Ectodermal cell (in vitro differentiated cells): ENCODE results near the gene OCIAD1.
"Not testable (repeated sequence)": the region's sequence is repeated elsewhere in the genome, so short reads cannot be mapped to it uniquely, and the experiment has no call there.

Experiments
- H3K27ac ChIP-seq: 2 replicates; pipeline ENCODE4 v1.7.0; 2013; ENCODE audit warnings: mild to moderate bottlenecking, low read depth, low read length; ENCODE audit not compliant: insufficient read depth, poor library complexity, severe bottlenecking
- H3K27me3 ChIP-seq: 2 replicates; pipeline ENCODE4 v1.7.0; 2013; ENCODE audit warnings: mild to moderate bottlenecking, low read length; ENCODE audit not compliant: insufficient read depth, control insufficient read depth, poor library complexity, severe bottlenecking
- H3K36me3 ChIP-seq: one replicate; pipeline ENCODE4 v1.7.0; 2013; ENCODE audit warnings: low read length; ENCODE audit not compliant: control insufficient read depth, insufficient read depth
- H3K4me1 ChIP-seq: one replicate; pipeline ENCODE4 v1.7.0; 2013; ENCODE audit warnings: low read length; ENCODE audit not compliant: control insufficient read depth, insufficient read depth
- H3K4me3 ChIP-seq: 2 replicates; pipeline ENCODE4 v1.7.0; 2013; ENCODE audit warnings: low read depth, low read length, control low read depth; ENCODE audit not compliant: insufficient read depth
- H3K9me3 ChIP-seq: 2 replicates; pipeline ENCODE4 v1.7.0; 2013; ENCODE audit warnings: mild to moderate bottlenecking, low read length, moderate library complexity; ENCODE audit not compliant: control insufficient read depth
- WGBS, 2 experiments: methylation state at CpG; one replicate each; pipeline ENCODE4 v1.1.7; 2013; ENCODE audit warnings: missing lambda C conversion rate in 2 of 2; 5-methylcytosine and 5-hydroxymethylcytosine counted together

OCIAD1 gene

DNA sequence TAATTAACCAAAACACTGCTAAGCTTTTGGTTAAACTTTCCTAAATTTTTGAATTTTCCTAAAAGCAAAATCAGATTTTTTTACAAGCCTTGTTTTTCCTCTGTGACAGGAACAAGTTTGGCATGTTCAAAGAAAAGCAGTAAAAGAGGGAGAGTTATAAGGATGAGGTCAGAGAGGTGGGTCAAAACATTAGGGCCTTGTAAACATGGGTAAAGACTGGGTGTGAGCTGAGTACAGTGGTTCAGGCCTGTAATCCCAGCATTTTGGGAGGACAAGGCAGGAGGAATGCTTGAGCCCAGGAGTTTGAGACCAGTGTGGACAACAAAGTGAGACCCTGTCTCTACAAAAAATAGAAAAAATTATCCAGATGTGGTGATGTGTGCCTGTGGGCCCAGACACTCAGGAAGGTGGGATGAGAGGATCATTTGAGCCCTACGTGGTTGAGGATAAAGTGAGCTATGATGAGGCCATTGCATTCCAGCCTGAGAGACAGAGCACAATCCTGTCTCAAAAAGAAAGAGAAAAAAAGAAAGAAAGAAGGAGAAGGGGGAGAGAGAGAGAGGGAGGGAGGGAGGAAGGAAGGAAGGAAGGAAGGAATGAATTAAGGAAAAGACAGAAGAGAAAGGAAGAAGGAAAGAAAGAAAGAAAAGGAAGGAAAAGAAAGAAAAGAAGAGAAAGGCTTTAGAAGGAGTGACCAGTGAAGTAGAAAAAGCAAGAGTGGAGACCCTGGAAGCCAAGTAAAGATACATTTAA is 33.8 kb upstream of the OCIAD1 start:
- WGBS, 2 experiments = 81 to 88% methylated on average over 1 of the region's 1 CpG
- no peak overlapping the region for H3K27ac ChIP-seq
- no peaks in the 10 kb centered on the region for H3K9me3 ChIP-seq

DNA sequence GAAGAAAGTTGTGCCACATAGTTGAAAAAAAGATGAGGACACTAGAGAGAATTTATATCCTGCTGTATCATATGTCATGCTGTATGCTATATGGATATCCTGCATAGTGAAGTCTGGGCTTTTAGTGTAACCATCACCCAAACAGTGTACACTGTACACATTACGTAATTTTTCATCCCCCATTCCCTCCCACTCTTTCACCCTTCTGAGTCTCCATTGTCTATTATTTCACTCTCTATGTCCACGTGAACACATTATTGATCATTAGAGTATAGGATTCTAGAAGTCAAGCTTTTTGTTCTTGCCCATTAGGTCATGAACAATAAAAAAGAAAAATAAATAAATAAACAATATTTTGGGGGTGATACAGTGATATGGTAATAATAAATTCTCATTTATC is 32.8 kb upstream of the OCIAD1 start:
- Histone ChIP-seq H3K9me3 (no peaks in the 10 kb centered on the region), H3K36me3 (no peaks in the 10 kb centered on the region), H3K27me3 (no peaks in the 10 kb centered on the region), H3K4me3 (no peak overlapping the region), H3K27ac (no peak overlapping the region), H3K4me1 (no peaks in the 10 kb centered on the region)
- 94% methylated on average over 1 of the region's 2 CpGs; no CpG with 5 or more reads in 1 of the 2 experiments for WGBS, 2 experiments

More for the DNA sequence above, 33.8 kb upstream of the OCIAD1 start:
- Histone ChIP-seq H3K4me1 (no peaks in the 10 kb centered on the region), H3K4me3 (no peak overlapping the region), H3K27me3 (no peaks in the 10 kb centered on the region), H3K36me3 (no peaks in the 10 kb centered on the region)

DNA sequence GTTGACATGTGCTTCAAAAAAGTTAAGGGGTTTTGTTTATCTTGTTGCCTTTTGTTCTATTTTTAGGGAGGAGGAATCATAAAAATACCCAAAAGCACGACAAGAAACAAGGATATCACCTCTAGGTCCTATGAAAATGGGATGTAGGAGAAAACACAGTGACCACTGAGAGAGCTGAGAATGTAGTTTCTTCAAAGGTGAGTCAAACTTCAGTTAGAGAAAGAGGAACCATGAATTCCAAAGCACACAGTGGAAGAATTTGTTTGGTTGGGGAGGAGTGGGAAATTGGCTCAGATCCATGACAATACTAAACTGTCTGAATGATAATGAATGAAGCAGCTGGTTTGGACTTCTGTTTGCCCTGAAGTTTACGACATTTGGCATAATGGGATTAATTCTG is 31.7 kb upstream of the OCIAD1 start:
- Histone ChIP-seq H3K4me3 (no peak overlapping the region), H3K4me1 (no peaks in the 10 kb centered on the region)

DNA sequence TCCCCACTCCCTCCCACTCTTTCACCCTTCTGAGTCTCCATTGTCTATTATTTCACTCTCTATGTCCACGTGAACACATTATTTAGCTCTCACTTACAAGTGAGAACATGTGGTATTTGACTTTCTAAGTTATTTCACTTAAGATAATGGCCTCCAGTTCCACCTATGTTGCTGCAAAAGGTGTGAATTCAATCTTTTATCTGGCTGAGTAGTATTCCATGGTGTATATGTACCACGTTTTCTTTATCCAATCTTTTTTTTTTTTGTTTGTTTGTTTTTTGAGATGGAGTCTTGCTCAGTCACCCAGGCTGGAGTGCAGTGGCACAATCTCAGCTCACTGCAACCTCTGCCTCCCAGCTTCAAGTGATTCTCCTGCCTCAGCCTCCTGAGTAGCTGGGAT is 30.7 kb upstream of the OCIAD1 start:
- H3K4me1 ChIP-seq, H3K27me3 ChIP-seq, H3K27ac ChIP-seq, H3K36me3 ChIP-seq, H3K9me3 ChIP-seq, H3K4me3 ChIP-seq: not testable (repeated sequence)
- WGBS, 2 experiments = 88 to 100% methylated on average over 2 of the region's 2 CpGs

More for the DNA sequence above, 31.7 kb upstream of the OCIAD1 start:
- Histone ChIP-seq H3K9me3 (no peaks in the 10 kb centered on the region), H3K36me3 (no peaks in the 10 kb centered on the region), H3K27ac (no peak overlapping the region), H3K27me3 (no peaks in the 10 kb centered on the region)
- 77 to 87% methylated on average over 2 of the region's 2 CpGs for WGBS, 2 experiments

DNA sequence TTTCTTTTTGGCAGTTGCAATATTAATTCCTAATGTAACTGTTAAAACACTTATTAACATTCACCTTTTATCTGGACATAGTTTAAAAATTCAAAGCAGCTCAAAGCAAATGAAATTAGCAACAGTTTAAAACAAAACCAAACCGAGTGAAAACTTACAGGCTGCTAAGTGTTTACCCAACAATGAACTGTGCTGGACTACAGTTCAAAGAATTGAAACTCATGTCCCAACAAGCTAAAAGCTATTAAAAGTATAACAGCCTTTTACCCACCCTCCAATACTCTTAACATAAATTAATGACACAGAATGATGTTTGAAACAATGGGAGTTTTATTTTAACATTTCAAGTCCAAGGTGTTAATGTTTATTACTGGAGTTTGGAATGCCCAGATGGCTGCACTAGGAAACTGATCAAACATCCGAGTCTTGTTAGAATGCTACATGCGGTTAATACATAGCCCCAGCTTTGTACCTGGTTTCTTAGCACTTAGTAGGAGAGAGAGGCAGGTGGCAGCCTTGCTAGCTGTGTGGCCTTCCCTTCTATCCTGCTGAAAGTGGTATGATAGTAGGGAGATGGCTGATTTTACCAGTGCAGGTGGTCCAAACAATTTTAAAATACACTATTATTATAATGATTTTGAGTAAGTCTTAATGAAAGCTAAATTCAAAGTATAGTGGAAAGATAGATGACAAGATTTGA is 29.7 kb upstream of the OCIAD1 start:
- no peaks in the 10 kb centered on the region for H3K9me3 ChIP-seq
- no peaks in the 10 kb centered on the region for H3K4me1 ChIP-seq
- no peak overlapping the region for H3K4me3 ChIP-seq
- no peaks in the 10 kb centered on the region for H3K27me3 ChIP-seq
- 89 to 92% methylated on average over 3 of the region's 3 CpGs for WGBS, 2 experiments
- no peaks in the 10 kb centered on the region for H3K36me3 ChIP-seq
- H3K27ac ChIP-seq = no peak overlapping the region

DNA sequence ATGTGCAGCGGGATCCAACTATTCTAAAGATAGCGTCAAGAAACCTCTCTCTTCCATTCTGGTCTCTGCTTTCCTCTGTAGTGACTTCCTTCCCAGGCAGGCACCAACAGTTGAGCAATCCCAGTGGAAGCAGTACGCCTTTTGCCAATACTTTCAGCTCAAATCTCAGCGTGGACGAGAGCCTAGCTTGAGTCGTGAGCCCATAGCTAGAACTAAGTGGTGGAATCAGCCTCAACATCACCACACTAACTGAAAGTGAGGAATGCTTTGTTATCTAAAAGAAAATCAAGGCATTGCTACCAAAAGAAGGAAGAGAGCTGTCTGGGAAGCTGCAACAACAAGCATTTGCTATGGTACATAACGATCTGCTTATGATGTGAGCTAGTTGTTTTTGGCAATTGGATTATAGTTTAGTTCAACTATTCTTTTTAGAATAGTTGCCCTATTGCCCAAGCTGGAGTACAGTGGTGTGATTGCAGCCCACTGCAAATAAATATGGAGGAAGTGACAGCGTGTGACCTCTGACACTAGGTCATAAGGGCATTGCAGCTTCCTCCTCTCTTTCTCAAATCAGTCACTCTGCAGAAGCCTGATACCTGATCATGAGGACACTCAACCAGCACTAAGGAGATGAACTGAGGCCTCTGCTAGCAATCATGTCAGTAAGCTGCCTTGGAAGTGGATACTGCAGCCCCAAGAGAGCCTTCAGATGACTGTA is 26.1 kb upstream of the OCIAD1 start:
- no peak overlapping the region for H3K27ac ChIP-seq
- WGBS, 2 experiments = 91 to 92% methylated on average over 8 of the region's 8 CpGs
- H3K4me3 ChIP-seq = no peak overlapping the region
- no peaks in the 10 kb centered on the region for H3K9me3 ChIP-seq
- no peaks in the 10 kb centered on the region for H3K4me1 ChIP-seq
- H3K36me3 ChIP-seq = no peaks in the 10 kb centered on the region
- H3K27me3 ChIP-seq = no peaks in the 10 kb centered on the region

DNA sequence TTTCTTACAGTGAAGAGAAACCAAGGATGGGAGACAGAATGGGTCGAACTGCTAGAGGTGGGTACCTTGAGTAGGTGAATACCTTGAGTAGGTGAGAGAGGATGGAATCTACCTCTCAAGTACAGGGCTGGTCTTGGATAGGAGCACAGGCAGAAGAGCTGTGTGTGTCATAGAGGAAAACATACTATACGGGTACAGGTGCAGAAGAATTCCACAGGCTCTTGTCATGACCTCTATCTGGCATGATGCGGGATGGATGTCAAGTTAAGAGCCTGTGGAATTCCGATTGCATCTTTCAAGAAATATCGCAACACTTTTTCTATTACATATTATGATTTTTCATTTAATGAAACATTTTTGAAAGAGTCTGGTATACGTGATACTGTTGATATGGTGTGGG is 18.0 kb upstream of the OCIAD1 start:
- no peaks in the 10 kb centered on the region for H3K9me3 ChIP-seq
- no peak overlapping the region for H3K27ac ChIP-seq
- H3K36me3 ChIP-seq = no peaks in the 10 kb centered on the region
- no peak overlapping the region for H3K4me3 ChIP-seq
- H3K4me1 ChIP-seq = peaks cover 2% of the 10 kb centered on the region
- H3K27me3 ChIP-seq = no peaks in the 10 kb centered on the region
- WGBS, 2 experiments = 68 to 81% methylated on average over 4 to 6 of the region's 6 CpGs

DNA sequence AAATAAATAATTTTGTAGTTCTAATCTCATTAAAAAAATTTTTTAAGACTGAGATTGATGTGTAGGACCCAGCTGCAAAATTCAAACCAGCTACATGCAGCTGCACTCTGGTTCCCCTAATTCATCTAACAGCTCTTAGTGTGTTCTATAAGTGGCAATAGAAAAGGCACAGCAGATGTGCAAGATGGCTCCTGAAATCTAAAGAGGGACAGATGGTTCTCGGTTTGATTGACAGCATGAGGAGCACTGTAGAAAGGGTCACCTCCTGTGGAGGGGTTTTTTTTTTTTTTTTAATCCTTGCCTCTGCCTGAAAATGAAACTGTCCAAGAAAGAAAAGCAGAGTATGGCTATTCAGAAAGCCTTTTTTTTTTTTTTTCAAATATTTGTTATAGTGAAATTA is 16.9 kb upstream of the OCIAD1 start:
- Histone ChIP-seq H3K27ac (no peak overlapping the region), H3K4me3 (no peak overlapping the region), H3K27me3 (no peaks in the 10 kb centered on the region), H3K4me1 (peaks cover 6% of the 10 kb centered on the region), H3K9me3 (no peaks in the 10 kb centered on the region), H3K36me3 (no peaks in the 10 kb centered on the region)
- 68 to 88% methylated on average over 1 of the region's 1 CpG for WGBS, 2 experiments

DNA sequence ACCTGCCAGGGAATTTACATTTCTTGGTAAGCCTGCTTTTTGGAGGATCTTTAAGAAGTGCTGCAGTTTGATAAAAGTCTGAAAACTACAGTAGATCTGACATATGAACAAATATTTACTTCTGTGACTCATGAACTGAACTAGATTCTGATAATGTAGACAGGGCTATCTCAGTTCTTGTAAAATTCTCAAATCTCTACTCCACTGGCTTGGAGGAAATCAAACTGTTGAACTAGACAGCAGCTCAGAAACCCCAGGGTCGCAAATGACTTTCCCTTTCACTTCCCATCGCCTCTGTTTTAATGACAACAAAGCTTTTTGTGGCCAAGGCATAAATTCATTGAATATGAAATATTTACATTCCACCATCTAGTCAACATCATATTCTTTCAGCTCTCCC is 15.4 kb upstream of the OCIAD1 start:
- 82% methylated on average over 2 of the region's 2 CpGs for WGBS, 2 experiments
- H3K36me3 ChIP-seq = no peaks in the 10 kb centered on the region
- no peak overlapping the region for H3K27ac ChIP-seq
- H3K27me3 ChIP-seq = no peaks in the 10 kb centered on the region
- no peak overlapping the region for H3K4me3 ChIP-seq
- no peaks in the 10 kb centered on the region for H3K9me3 ChIP-seq
- H3K4me1 ChIP-seq = peaks cover 6% of the 10 kb centered on the region

DNA sequence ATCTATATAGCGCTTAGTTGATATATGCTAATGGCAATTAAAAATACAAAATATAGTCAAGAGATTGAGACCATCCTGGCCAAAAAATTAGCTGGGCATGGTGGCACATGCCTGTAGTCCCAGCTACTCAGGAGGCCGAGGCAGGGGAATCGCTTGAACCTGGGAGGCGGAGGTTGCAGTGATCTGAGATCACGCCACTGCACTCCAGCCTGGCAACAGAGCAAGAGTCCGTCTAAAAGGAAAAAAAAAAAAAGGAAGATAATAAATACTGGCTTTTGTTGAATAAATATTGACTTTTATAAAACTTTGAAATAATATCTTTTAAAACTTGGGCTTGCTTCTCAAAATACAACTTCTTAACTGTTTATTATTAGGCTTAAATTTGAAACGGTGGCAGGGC is 14.6 kb upstream of the OCIAD1 start:
- H3K4me3 ChIP-seq, H3K36me3 ChIP-seq, H3K9me3 ChIP-seq, H3K4me1 ChIP-seq, H3K27ac ChIP-seq, H3K27me3 ChIP-seq: not testable (repeated sequence)
- 91 to 96% methylated on average over 7 of the region's 7 CpGs for WGBS, 2 experiments
